HG02970 (cell line): ENCODE measurements around the gene GTPBP6.
"Not testable (repeated sequence)": the region's sequence is repeated elsewhere in the genome, so short reads cannot be mapped to it uniquely, and the experiment has no call there.

Experiments
- ATAC-seq: cut with Tn5 transposase; IDR thresholded peaks from one replicate; pipeline ENCODE4 v1.9.1; 2021; ENCODE audit warnings: mild to moderate bottlenecking, moderate library complexity, moderate number of reproducible peaks; ENCODE audit not compliant: unreplicated experiment, low FRiP score

Gene GTPBP6

DNA sequence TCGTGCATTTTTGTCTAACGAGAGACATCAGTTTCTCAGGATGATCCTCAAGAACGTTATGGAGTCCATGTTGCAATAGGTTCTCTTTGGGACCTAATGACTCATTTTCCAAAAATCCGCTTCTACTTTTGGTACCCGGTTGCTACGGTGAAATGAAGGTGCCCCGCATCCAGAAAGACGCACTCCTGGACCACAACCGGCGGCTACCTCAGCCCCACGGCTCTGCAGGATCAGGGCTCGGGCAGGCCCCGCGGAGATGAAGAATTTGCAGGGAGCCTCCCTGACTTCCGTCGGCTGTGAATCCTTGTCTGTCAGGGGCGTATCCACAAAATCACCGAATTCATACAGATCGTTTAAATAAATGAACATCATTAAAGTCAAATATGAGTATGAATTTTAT, 15.6 kb downstream of the GTPBP6 start:
- ATAC-seq: no peak

DNA sequence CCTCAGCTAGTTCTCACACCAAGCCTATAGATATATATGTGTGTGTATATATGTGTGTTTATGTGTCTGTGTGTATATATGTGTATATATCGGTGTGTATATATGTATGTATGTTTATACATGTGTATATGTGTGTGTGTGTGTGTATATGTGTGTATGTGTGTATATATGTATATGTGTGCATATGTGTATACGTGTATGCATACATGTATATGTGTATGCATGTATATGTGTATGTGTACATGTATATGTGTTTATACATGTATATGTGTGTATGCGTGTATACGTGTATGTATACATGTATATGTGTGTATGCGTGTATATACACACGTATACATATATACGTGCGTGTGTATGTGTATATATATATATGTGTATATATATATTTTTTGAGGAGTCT, 18.3 kb downstream of the GTPBP6 start:
- no peak for ATAC-seq

DNA sequence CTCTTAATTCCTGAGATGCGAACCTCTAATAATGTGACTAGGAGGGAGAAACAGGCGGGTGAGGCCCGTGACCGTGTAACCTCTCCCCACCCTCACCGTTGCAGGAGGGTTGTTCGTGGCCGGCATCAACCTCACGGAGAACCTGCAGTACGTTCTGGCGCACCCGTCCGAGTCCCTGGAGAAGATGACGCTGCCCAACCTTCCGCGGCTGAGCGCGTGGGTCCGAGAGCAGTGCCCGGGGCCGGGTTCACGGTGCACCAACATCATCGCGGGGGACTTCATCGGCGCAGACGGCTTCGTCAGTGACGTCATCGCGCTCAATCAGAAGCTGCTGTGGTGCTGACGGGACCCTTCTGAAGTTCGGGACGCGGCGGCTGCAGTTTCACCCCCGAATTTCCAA, 19.6 kb downstream of the GTPBP6 start:
- no peak for ATAC-seq

DNA sequence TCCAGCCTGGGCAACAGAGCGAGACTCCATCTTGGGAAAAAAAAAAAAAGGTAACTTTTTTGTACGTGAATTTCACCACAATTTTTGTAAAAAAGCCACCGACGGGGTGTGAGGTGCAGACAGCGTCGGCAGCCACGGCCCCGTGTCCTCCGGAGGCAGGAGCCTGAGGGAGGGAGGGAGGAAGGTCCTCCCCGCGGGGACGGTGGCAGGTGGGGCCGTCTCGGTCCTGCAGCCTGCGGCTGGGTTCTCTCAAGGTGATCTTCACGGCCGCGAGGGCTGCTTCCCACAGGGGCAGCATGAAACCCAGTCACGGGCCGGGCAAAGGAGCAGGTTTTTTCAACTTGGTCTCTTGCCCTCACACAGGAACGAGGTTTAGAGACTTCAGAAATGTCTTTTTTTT, 23.5 kb downstream of the GTPBP6 start:
- ATAC-seq: no peak

DNA sequence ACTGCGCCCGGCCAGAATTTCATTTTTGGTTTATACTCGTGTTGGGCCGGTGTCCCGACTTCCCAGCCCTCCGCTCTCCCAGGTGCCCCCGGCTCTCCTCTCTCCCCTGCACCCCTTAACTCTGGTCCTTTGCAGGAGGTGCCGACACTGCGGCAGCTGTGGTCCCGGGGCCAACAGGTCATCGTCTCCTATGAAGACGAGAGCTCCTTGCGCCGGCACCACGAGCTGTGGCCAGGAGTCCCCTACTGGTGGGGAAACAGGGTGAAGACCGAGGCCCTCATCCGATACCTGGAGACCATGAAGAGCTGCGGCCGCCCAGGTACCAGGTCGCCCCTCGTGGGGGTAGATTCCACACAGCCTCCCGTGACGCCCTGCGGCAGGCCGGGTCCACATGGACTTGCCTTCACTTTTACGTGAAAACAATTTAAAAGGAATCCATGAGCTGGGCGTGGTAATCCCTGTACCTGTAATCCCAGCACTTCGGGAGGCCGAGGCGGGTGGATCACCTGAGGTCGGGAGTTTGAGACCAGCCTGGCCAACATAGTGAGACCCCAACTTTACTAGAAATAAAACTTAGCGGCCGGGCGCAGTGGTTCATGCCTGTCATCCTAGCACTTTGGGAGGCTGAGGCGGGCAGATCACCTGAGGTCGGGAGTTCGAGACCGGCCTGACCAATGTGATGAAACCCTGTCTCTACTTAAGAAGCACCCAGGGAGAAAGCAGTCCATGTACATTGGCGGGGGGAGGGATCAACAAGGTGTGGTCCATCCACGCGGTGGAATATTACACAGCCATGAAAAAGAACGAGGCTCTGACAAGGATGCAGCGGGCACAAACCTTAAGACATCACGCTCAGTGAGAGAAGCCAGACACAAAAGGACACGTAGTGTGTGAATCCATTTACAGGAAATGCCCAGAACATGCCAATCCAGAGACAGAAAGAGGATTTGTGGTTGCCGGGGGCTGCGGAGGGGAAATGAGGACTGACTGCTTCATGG, 25.4 kb downstream of the GTPBP6 start:
- ATAC-seq: no peak

DNA sequence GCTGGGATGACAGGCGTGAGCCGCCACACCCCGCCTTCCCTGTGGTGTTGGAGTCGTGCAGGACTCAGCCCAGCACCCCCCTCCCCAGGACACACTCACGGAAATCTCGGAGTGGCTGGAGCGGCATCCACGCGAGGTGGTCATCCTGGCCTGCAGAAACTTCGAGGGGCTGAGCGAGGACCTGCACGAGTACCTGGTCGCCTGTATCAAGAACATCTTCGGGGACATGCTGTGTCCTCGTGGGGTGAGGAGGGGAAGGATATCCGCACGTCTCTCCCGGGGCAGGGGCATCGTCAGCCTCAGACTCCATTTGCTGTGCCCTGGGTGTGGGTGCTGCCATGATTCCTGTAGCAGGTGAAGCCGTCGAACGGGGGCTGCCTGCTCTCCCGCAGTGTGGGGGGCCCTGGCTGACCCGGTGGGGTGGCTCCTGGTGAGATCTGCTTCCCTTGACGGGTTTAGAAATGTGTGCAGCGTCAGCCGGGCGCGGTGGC, 27.1 kb downstream of the GTPBP6 start:
- no peak for ATAC-seq

DNA sequence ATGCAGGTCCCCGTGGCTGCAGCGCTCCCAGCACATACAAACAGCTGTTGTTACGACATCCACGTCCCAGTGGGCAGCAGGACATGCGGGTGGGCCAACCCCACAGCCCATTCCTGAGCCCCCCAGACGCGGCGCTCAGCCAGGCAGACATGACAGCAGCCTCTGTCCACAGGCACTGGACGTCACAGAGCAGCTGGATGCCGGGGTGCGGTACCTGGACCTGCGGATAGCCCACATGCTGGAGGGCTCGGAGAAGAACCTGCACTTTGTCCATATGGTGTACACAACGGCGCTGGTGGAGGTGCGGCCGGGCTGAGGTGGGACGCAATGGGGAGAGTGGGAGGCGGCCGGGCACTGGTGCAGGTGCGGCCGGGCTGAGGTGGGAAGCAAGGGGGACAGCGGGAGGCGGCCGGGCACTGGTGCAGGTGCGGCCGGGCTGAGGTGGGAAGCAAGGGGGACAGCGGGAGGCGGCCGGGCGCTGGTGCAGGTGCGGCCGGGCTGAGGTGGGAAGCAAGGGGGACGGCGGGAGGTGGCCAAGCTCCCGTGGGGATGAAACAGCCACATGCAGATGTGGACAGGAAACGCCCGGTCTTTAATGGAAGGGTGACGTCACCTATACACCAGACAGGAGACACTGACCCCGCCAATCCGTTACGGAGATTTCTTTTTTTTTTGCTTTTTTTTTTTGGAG, 28.0 kb downstream of the GTPBP6 start:
- no peak for ATAC-seq

DNA sequence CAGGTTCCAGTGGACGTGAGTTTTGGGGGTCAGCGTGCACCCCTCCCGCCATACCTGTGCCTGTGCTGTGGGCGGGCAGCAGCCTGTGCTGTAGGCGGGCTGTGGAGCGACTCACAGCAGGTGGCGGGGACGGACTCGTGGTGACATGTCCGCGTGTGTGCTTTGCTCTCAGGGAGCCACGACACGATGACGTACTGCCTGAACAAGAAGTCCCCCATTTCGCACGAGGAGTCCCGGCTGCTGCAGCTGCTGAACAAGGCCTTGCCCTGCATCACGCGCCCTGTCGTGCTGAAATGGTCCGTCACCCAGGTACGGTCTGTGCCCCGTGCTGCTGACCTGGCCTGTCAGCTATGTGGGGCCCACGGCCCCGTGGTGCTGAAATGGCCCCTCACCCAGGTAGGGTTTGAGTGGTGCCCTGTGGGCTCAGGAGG, 30.0 kb downstream of the GTPBP6 start:
- ATAC-seq: no peak

DNA sequence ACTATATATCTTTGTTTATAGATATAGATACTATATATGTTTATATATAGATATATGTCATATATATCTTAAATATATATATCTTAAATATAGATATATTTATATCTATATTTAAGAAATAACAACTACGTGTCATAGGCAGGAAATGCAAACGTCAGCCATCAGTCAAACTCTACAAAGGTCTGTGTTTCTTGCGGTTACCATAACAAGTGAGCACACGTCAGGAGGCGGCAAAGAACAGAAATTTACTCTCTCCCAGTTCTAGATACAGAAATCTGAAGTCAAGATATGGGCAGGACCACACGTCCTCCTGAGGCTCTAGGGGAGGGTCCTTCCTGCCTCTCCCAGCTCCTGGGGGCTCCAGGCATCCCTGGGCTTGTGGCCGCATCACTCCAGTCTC, 30.9 kb downstream of the GTPBP6 start:
- ATAC-seq: no peak

DNA sequence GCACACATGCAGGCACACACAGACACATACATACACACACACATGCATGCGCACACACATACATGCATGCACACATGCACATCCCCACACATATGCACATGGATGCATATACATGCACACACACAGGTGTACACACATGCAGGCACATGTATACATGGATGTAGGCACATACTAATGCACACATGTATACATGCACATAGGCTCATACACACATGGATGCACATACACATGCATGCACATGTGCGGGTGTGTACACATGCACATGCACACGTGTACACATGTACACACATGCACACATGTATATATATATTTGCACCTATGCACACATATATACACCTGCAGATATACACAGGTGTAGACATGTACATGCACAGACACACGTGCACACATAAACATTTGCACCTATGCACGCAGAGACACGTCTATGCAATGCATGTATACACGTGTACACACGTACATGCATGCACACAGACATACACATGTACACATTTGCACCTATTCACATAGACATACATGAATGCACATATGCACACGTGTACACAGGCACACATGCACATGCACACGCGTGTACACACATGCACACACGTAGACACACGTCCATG, 33.4 kb downstream of the GTPBP6 start:
- no peak for ATAC-seq

DNA sequence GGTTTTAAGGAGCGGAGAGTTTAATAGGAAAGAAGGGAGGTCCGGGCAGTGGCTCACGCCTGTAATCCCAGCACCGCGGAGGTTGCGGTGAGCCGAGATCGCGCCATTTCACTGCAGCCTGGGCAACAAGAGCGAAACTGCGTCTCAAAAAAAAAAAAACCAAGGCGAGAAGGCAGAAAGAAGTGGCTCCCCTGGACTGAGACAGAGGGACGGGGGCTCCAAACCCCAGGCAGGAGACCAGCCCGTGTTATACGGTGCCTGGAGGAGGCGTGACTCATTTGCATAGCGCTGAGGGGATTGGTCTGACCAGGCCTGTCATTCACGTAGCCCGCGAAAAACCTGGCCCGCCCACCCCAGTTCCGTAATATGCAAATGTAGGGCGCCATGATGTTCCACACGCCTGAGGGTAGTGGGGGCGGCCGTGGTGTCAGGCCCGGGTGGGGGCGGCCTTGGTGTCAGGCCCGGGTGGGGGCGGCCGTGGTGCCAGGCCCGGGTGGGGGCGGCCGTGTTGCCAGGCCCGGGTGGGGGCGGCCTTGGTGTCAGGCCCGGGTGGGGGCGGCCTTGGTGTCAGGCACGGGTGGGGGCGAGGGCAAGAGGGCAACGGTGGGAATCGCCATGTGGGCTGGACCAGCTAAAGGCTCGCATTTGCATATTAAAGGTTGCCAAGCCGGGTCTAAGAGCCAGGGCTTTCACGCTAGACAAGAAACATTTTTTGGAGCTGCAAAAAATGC, 35.3 kb downstream of the GTPBP6 start:
- ATAC-seq: peak; percentile 98

DNA sequence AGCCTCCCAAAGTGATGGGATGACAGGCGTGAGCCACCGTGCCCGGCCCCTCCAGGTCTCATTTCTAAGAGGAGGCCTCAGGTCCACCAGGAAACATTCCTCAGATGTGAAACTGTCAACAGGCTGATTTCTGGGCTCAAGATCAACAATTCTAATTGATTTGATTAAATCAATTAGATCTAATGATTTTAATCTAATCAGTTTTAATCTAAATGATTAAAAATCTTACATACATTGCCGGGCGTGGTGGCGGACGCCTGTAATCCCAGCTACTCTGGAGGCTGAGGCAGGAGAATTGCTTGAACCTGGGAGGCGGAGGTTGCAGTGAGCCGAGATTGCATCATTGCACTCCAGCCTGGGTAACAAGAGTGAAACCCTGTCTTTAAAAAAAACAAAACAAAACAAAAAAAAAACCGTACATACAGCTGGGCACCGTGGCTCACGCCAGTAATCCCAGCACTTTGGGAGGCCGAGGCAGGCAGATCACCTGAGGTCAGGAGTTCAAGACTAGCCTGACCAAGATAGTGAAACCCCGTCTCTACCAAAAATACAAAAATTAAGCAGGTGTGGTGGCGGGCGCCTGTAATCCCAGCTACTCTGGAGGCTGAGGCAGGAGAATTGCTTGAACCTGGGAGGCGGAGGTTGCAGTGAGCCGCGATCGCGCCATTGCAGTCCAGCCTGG, 36.5 kb downstream of the GTPBP6 start:
- not testable (repeated sequence) for ATAC-seq

DNA sequence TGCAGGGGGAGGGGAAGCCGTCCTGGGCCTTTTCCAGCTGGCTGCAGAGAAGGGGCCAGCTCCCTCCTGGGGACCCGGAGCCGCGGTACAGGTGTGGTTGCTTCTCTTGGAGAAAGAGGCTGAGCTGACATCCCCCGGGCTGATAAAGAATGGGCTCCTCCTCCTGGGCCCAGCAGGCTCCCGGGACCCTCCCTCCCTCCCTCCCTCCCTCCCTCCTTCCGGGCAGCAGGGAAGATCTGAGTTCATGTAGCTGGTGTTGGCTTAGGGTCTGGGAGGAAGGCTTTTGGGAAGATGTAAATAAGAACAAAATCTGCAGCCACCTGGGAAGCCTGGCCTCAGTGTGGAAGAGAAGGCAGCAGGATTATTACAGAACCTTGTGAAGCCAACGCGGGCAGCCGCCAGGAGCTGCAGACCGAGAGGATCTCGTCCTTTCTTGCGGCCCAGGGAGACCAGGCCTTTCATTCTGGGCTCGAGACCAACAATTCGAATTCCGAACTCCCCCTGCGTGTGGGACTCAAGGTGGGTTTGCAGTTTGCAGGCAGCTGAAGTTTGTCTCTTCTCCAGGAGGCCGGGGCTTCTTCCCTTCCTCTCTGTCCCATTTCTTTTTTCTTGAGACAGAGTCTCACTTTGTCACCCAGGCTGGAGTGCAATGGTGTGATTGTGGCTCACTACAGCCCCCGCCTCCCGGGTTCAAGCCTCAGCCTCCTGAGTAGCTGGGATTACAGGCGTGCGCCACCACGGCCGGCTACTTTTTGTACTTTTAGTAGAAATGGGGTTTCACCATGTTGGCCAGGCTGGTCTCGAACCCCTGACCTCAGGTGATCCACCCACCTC, 37.2 kb downstream of the GTPBP6 start, which contains the start of gene PLCXD1:
Gene PLCXD1 (plus strand): TSS at position 216 of the 834 bp plus-strand sequence. CDS start 2,807 bp downstream, outside the sequence.
- ATAC-seq: no peak

DNA sequence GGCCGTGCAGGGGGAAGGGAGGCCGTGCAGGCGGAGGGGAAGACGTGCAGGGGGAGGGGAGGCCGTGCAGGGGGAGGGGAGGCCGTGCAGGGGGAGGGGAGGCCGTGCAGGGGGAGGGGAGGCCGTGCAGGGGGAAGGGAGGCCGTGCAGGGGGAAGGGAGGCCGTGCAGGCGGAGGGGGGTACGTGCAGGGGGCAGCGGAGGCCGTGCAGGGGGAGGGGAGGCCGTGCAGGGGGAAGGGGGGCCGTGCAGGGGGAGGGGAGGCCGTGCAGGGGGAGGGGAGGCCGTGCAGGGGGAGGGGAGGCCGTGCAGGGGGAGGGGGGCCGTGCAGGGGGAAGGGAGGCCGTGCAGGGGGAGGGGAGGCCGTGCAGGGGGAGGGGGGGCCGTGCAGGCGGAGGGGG, 37.9 kb downstream of the GTPBP6 start:
- not testable (repeated sequence) for ATAC-seq

DNA sequence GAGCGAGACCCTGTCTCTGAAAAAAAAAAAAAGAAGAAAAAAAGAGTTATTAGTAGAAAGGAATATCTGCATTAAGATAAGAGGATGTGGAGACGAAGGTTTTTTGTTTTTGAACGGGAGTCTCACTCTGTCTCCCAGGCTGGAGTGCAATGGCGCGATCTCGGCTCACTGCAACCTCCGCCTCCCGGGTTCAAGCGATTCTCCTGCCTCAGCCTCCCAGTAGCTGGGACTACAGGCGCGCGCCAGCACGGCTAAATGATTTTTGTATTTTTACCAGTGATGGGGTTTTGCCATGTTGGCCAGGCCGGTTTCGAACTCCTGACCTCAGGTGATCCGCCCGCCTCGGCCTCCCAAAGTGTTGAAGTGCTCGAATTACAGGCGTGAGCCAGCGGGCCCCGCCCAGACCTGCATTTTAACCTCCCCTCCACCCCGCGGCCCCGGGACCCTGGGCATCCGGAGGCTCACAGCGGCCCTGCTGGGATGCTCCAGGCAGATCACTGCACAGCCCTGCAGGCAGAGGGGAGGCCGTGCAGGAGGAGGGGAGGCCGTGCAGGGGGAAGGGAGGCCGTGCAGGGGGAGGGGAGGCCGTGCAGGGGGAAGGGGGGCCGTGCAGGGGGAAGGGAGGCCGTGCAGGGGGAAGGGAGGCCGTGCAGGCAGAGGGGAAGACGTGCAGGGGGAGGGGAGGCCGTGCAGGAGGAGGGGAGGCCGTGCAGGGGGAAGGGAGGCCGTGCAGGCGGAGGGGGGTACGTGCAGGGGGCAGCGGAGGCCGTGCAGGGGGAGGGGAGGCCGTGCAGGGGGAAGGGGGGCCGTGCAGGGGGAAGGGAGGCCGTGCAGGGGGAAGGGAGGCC, 38.6 kb downstream of the GTPBP6 start:
- not testable (repeated sequence) for ATAC-seq

DNA sequence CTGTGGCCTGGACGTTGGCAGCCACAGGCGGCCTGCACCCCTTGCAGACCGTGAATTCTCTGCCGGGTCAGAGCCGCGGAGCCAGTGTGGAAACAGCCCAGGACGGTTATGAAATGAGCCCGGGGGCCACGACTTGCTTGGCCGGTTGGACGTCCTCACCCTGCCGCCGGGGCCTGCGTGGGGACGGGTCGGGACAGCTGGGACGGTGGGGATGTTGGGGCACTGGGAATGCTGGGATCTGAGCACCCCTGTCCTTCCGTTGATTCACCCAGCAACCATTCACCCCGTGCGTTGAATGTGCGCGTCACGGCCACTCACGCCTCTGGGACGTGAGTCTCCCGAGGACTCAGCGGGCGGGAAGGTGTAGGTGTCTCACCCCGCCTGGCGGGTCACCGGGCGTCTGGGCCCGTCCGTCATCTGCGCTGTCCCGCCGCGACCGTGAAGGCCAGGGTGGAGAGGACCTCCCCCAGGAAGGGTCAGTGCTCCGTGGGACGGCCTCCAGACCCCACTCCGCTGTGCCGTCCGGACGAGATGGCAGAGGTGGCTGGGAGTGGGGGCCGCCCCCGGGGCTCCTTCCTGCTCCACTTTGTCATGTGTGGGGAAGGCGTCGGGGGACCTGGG, 41.9 kb downstream of the GTPBP6 start:
- no peak for ATAC-seq

DNA sequence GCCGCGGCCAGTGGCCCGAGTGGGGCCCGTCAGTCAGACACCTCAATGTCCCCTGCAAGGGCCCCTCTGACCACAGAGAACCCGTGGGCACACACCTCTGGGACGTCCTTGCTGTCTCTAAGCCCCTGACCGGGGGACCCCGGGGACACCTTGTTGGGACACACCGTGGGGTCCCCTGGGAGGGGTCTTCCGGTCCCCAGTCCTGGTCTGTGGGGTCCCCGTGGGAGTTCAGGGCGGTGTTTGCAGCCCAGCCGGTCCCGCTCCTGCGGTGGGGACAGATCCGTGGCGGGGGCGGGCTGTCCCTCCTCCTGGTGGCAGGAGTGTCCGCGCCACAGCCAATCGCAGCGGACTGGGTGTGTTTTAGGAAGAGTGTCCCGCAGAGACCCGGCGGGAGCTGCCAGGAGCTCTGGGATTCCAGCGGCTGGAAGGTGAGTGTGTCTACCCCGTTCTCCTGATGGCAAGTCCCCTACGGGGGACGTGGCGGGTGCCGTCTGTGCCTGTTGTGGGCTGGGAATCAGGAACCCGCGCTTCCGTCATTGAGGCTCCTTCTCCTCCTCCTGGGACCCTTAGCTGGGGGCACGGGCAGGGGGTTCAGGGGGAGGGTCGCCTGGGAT, 42.5 kb downstream of the GTPBP6 start:
- no peak for ATAC-seq
